H1 (cell line): ENCODE measurements around the gene IP6K1. TPM values are rescaled to one million over a fixed set of nuclear protein-coding genes. Genes with fewer than 3 reads are reported as not detected.

Source experiments
- CTCF ChIA-PET: fragments of 300-600 bp; sonication (Branson Sonifier 250); formaldehyde crosslinking; loops from one replicate; lab custom pipeline; 2021; ENCODE audit not compliant: partially characterized antibody; lab: Charles Lee
- POLR2A ChIA-PET: fragments of 300-600 bp; sonication (Branson Sonifier 250); formaldehyde crosslinking; loops from one replicate; lab custom pipeline; 2021; ENCODE audit warnings: inconsistent platforms; ENCODE audit not compliant: partially characterized antibody; lab: Charles Lee
- DNase-seq, 2 experiments: peaks; one replicate each; pipeline versions ENCODE4 v3.0.0 to v3.0.0-alpha.2; 2010 to 2022; ENCODE audit warnings: low spot score in 2 of 2, low read depth in 1 of 2, mixed read lengths in 1 of 2
- FAIRE-seq: peaks from 2 replicates; lab custom pipeline; 2011; peaks lifted over from hg19 to GRCh38; lab: Jason Lieb, UNC
- H2AFZ ChIP-seq: 2 replicates; pipeline ENCODE4 v1.8.1; 2012; ENCODE audit warnings: low read length, inconsistent platforms
- H2AK5ac ChIP-seq: 2 replicates; pipeline ENCODE4 v1.6.1; 2013; ENCODE audit warnings: low read depth, low read length
- H2BK120ac ChIP-seq: replicated peaks from 2 replicates; pipeline ENCODE3; 2013; ENCODE audit warnings: low read depth, low read length, inconsistent platforms
- H2BK12ac ChIP-seq: 2 replicates; pipeline ENCODE4 v1.6.1; 2013; ENCODE audit warnings: low read depth, low read length
- H2BK15ac ChIP-seq: 2 replicates; pipeline ENCODE4 v1.6.1; 2013; ENCODE audit warnings: low read length
- H2BK20ac ChIP-seq: 2 replicates; pipeline ENCODE4 v1.6.1; 2013; ENCODE audit warnings: low read length
- H2BK5ac ChIP-seq: 2 replicates; pipeline ENCODE4 v1.6.1; 2013; ENCODE audit warnings: low read depth, low read length
- H3K14ac ChIP-seq: 2 replicates; pipeline ENCODE4 v1.6.1; 2013; ENCODE audit warnings: inconsistent platforms; ENCODE audit not compliant: insufficient read length
- H3K18ac ChIP-seq: 2 replicates; pipeline ENCODE4 v1.6.1; 2013; ENCODE audit warnings: low read length; ENCODE audit errors: extremely low read depth
- H3K23ac ChIP-seq: 2 replicates; pipeline ENCODE4 v1.6.1; 2013; ENCODE audit warnings: inconsistent platforms; ENCODE audit not compliant: insufficient read length
- H3K23me2 ChIP-seq: 2 replicates; pipeline ENCODE4 v1.6.1; 2013; ENCODE audit warnings: low read depth, low read length
- H3K27ac ChIP-seq: 2 replicates; pipeline ENCODE4 v1.6.1; 2011; ENCODE audit warnings: low read depth, low read length, inconsistent platforms
- H3K27me3 ChIP-seq, 4 experiments: replicated peaks in 1 of 4; 1 replicate in 1 of 4; 2 replicates in 3 of 4; pipeline versions ENCODE4 v1.6.1 to v1.8.1; 2011 to 2013; ENCODE audit warnings: low read length in 3 of 4, mild to moderate bottlenecking in 3 of 4, inconsistent platforms in 2 of 4, mixed read lengths in 2 of 4, moderate library complexity in 1 of 4; ENCODE audit not compliant: control insufficient read depth in 3 of 4, insufficient read depth in 3 of 4; ENCODE audit errors: extremely low read depth in 1 of 4
- H3K36me3 ChIP-seq, 4 experiments: 2 replicates each; pipeline versions ENCODE4 v1.6.1 to v1.8.1; 2011 to 2013; ENCODE audit warnings: mild to moderate bottlenecking in 4 of 4, low read length in 3 of 4, moderate library complexity in 2 of 4, control low read depth in 1 of 4, inconsistent platforms in 1 of 4; ENCODE audit not compliant: insufficient read depth in 4 of 4, control insufficient read depth in 2 of 4
- H3K4ac ChIP-seq: replicated peaks from 2 replicates; pipeline ENCODE3; 2013; ENCODE audit warnings: low read length, low read depth, mixed read lengths, inconsistent platforms; ENCODE audit not compliant: insufficient read length
- H3K4me1 ChIP-seq, 4 experiments: replicated peaks in 1 of 4; 1 replicate in 1 of 4; 2 replicates in 3 of 4; pipeline versions ENCODE4 v1.6.1 to v1.8.1; 2011 to 2013; ENCODE audit warnings: low read length in 3 of 4, inconsistent platforms in 2 of 4, mixed read lengths in 1 of 4; ENCODE audit not compliant: insufficient read depth in 4 of 4, control insufficient read depth in 3 of 4
- H3K4me2 ChIP-seq, 2 experiments: 2 replicates each; pipeline versions ENCODE4 v1.6.1 to v1.8.1; 2011 to 2013; ENCODE audit warnings: low read depth in 2 of 2, low read length in 2 of 2, control low read depth in 1 of 2, inconsistent platforms in 1 of 2, mild to moderate bottlenecking in 1 of 2; ENCODE audit not compliant: insufficient read depth in 1 of 2
- H3K4me3 ChIP-seq, 4 experiments: fragments of 200-600, 300-600 bp in 1 of 4; sonication (generic), shearing (Covaris generic), sonication (Bioruptor Twin) in 1 of 4; 2 replicates each; pipeline versions ENCODE4 v1.5.1 to v1.8.1; 2011 to 2016; ENCODE audit warnings: low read length in 4 of 4, low read depth in 3 of 4, control low read depth in 2 of 4, inconsistent platforms in 2 of 4, mild to moderate bottlenecking in 2 of 4, mixed read lengths in 1 of 4, moderate library complexity in 1 of 4; ENCODE audit not compliant: insufficient read depth in 2 of 4; ENCODE audit errors: extremely low read depth in 1 of 4
- H3K56ac ChIP-seq: replicated peaks from 2 replicates; pipeline ENCODE3; 2013; ENCODE audit warnings: low read depth, mild to moderate bottlenecking, mixed read lengths, low read length, inconsistent platforms; ENCODE audit not compliant: insufficient read length
- H3K79me1 ChIP-seq: 2 replicates; pipeline ENCODE4 v1.6.1; 2013; ENCODE audit warnings: low read depth, low read length, control low read depth
- H3K79me2 ChIP-seq, 2 experiments: 2 replicates each; pipeline versions ENCODE4 v1.6.1 to v1.8.1; 2012 to 2013; ENCODE audit warnings: low read length in 2 of 2, mild to moderate bottlenecking in 2 of 2, inconsistent platforms in 1 of 2; ENCODE audit not compliant: insufficient read depth in 2 of 2, control insufficient read depth in 1 of 2
- H3K9ac ChIP-seq, 4 experiments: replicated peaks in 1 of 4; 1 replicate in 1 of 4; 2 replicates in 3 of 4; pipeline versions ENCODE4 v1.6.1 to v1.8.1; 2011 to 2013; ENCODE audit warnings: low read depth in 3 of 4, low read length in 3 of 4, control low read depth in 2 of 4, mild to moderate bottlenecking in 2 of 4, moderate library complexity in 2 of 4, inconsistent platforms in 1 of 4; ENCODE audit errors: extremely low read depth in 1 of 4
- H3K9me3 ChIP-seq, 2 experiments: 2 replicates each; pipeline versions ENCODE4 v1.6.1 to v1.8.1; 2012 to 2013; ENCODE audit warnings: mild to moderate bottlenecking in 2 of 2, moderate library complexity in 2 of 2, control low read depth in 1 of 2, inconsistent platforms in 1 of 2, low read depth in 1 of 2, low read length in 1 of 2, mixed read lengths in 1 of 2; ENCODE audit not compliant: insufficient read depth in 2 of 2
- H4K20me1 ChIP-seq, 2 experiments: replicated peaks in 1 of 2; 2 replicates each; pipeline versions ENCODE3 to v1.8.1; 2011 to 2013; ENCODE audit warnings: inconsistent platforms in 2 of 2, low read length in 2 of 2, mild to moderate bottlenecking in 1 of 2; ENCODE audit not compliant: insufficient read depth in 2 of 2, control insufficient read depth in 1 of 2
- H4K5ac ChIP-seq: 2 replicates; pipeline ENCODE4 v1.6.1; 2013; ENCODE audit warnings: low read length, low read depth, mixed read lengths, inconsistent platforms; ENCODE audit not compliant: insufficient read length
- H4K8ac ChIP-seq: 2 replicates; pipeline ENCODE4 v1.8.0; 2013; ENCODE audit warnings: mild to moderate bottlenecking, moderate library complexity, low read length, inconsistent platforms; ENCODE audit not compliant: insufficient read depth; ENCODE audit errors: extremely low read depth
- H4K91ac ChIP-seq: replicated peaks from 2 replicates; pipeline ENCODE3; 2013; ENCODE audit warnings: low read length, mixed read lengths, inconsistent platforms; ENCODE audit not compliant: insufficient read length
- ASH2L ChIP-seq: fragments of 200-600, 300-600 bp; sonication (generic); IDR thresholded peaks from one replicate; pipeline ENCODE4 v1.7.1; 2017; ENCODE audit warnings: low read length
- BRCA1 ChIP-seq: IDR thresholded peaks from 2 replicates; pipeline ENCODE4 v1.6.1; 2012; ENCODE audit warnings: low read depth, low read length, improper control_type of control experiment
- EGR1 ChIP-seq: IDR thresholded peaks from 2 replicates; pipeline ENCODE4 v1.6.1; 2011; ENCODE audit warnings: low read depth, low read length, borderline replicate concordance
- HDAC6 ChIP-seq: IDR thresholded peaks from one replicate; pipeline ENCODE4 v1.7.1; 2012; ENCODE audit warnings: low read depth, mild to moderate bottlenecking, inconsistent platforms, low read length, moderate library complexity
- KDM5A ChIP-seq: fragments of 200-600 bp; IDR thresholded peaks from 2 replicates; pipeline ENCODE4 v1.7.1; 2012; ENCODE audit warnings: mild to moderate bottlenecking, low read length, inconsistent platforms, mixed read lengths
- MAX ChIP-seq: IDR thresholded peaks from 2 replicates; pipeline ENCODE4 v1.6.1; 2012; ENCODE audit warnings: inconsistent platforms
- NANOG ChIP-seq: IDR thresholded peaks from 2 replicates; pipeline ENCODE4 v1.6.1; 2011; ENCODE audit warnings: low read length, low read depth, mild to moderate bottlenecking, inconsistent platforms; ENCODE audit not compliant: insufficient read depth, poor library complexity, severe bottlenecking
- POLR2AphosphoS5 ChIP-seq: IDR thresholded peaks from 2 replicates; pipeline ENCODE4 v1.6.1; 2011; ENCODE audit warnings: low read depth, low read length
- RXRA ChIP-seq: IDR thresholded peaks from 2 replicates; pipeline ENCODE4 v1.6.1; 2011; ENCODE audit warnings: low read depth, mild to moderate bottlenecking, low read length, moderate library complexity; ENCODE audit not compliant: insufficient read depth
- SP4 ChIP-seq: IDR thresholded peaks from 2 replicates; pipeline ENCODE4 v1.6.1; 2012; ENCODE audit warnings: low read length, inconsistent platforms
- SRF ChIP-seq: IDR thresholded peaks from 2 replicates; pipeline ENCODE4 v1.6.1; 2011; ENCODE audit warnings: mild to moderate bottlenecking, low read depth, low read length, moderate library complexity
- TAF7 ChIP-seq: optimal IDR thresholded peaks from 2 replicates; pipeline ENCODE3; 2011; ENCODE audit warnings: low read depth, mild to moderate bottlenecking, inconsistent platforms, low read length, moderate library complexity, borderline replicate concordance
- TEAD4 ChIP-seq: IDR thresholded peaks from 2 replicates; pipeline ENCODE4 v1.6.1; 2012; ENCODE audit warnings: low read depth, low read length, inconsistent platforms, mixed read lengths
- WGBS, 2 experiments: shearing (Covaris generic) in 1 of 2; methylation state at CpG; one replicate each; pipeline versions ENCODE4 v1.1.6 to v1.1.7; 2013 to 2015; ENCODE audit warnings: low lambda C conversion rate in 2 of 2, mixed read lengths in 2 of 2, inconsistent platforms in 1 of 2, low coverage in 1 of 2, missing lambda C conversion rate in 1 of 2; ENCODE audit not compliant: insufficient replicate concordance in 2 of 2, insufficient coverage in 1 of 2, insufficient read length in 1 of 2; ENCODE audit errors: extremely low coverage in 1 of 2, missing lambda C conversion rate in 1 of 2; 5-methylcytosine and 5-hydroxymethylcytosine counted together
- polyA plus RNA-seq, 7 experiments: library from polyadenylated mRNA; depleted of rRNA in 3 of 7; stranded (reverse) in 5 of 7; unstranded in 2 of 7; fragments of >200 nt in 5 of 7; fragments of 200-250 nt in 2 of 7; gene quantifications; 1 replicate in 5 of 7; 2 replicates in 1 of 7; 4 replicates in 1 of 7; pipeline versions ENCODE4 v1.2.1 to v1.2.3, GENCODE V29; 2011 to 2013; ENCODE audit warnings: missing spikeins in 2 of 7, mixed read lengths in 2 of 7
- total RNA-seq: library from RNA; stranded (reverse); fragmentation: NEBNext Ultra II Directional; extraction: Animal tissue kit (Norgen Biotek cat#: 25700); gene quantifications from 2 replicates; pipeline ENCODE4 v1.2.1, GENCODE V29; 2021

The IP6K1 gene
- total and polyA plus RNA-seq, 2 of the 8 experiments (the other 6 are each of a cell fraction or from before 2014, with no cell fraction given): 31.5 to 35.2 TPM

DNA sequence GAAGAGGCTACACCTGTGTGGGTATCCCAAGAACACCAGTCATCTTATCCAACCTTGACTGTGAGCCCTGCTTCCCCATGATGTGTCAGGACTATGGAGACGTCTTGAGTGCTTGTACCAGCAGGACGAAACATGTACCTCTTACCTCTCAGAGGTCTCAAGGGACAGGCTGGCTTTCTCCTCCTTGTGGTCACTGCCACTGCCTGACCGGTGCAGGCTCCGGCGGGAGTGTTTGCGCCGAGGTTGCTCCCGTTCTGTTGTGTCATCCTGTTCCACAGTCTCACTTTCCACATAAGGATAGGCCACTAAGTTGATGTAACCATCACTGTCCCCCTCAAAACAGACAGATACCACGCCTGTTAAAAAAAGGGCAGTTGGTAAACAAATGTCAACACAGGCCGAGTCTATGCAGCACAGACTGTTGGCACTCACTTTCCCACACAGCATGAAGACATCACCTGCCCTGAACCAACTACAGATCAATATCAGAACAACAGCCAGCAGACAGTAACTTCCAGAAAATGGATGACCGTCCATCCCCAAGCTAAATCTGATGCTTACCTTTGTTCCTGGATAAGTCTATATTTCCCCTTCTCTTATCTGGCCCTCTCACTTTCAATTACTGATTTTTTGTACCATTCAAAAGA, 48.2 kb downstream of the IP6K1 start:
- CTCF ChIA-PET: no interaction called here
- TF ChIP-seq SP4: no peak
- TF ChIP-seq TEAD4: no peak
- no peak for TF ChIP-seq POLR2AphosphoS5
- no peak for TF ChIP-seq MAX
- no peak for TF ChIP-seq BRCA1
- no peak for TF ChIP-seq EGR1
- TF ChIP-seq SRF: no peak
- no peak for TF ChIP-seq HDAC6
- no peak for TF ChIP-seq ASH2L
- TF ChIP-seq RXRA: no peak
- no peak for TF ChIP-seq KDM5A
- no peak for TF ChIP-seq TAF7
- TF ChIP-seq NANOG: no peak

More for the DNA sequence above, 48.2 kb downstream of the IP6K1 start:
- Histone ChIP-seq H3K23me2 (no peaks in the 10 kb centered on the region; the same call in 1 of the 2 replicates), H2BK120ac (no peak overlapping the region), H3K9me3 (no peaks in the 10 kb centered on the region), H2AK5ac (no peak overlapping the region), H3K4me3 (no peak overlapping the region), H3K4ac (no peak overlapping the region), H3K79me2 (peaks cover 0 to 3% of the 10 kb centered on the region in 2 experiments; a peak in 1 of 4 replicates), H3K14ac (no peak overlapping the region), H2BK20ac (no peak overlapping the region), H3K27ac (no peak overlapping the region), H2BK12ac (no peak overlapping the region), H4K8ac (no peak overlapping the region), H3K23ac (no peak overlapping the region), H3K56ac (no peak overlapping the region), H3K18ac (no peak overlapping the region), H4K91ac (no peak overlapping the region), H3K27me3 (no peaks in the 10 kb centered on the region), H4K20me1 (peaks cover 2 to 5% of the 10 kb centered on the region in 2 experiments), H4K5ac (no peak overlapping the region), H3K4me2 (no peak overlapping the region), H2BK5ac (no peak overlapping the region), H3K79me1 (no peaks in the 10 kb centered on the region; the same call in 1 of the 2 replicates), H3K36me3 (peaks cover 1 to 34% (median 18%) of the 10 kb centered on the region in 4 experiments; a peak in 6 of 8 replicates), H3K9ac (no peak overlapping the region), H2AFZ (no peak overlapping the region), H2BK15ac (no peak overlapping the region), H3K4me1 (no peaks in the 10 kb centered on the region)
- WGBS, 2 experiments: 96% methylated on average over 11 of the region's 11 CpGs; no CpG with 5 or more reads in 1 of the 2 experiments
- FAIRE-seq: no peak
- POLR2A ChIA-PET: no interaction called here
- DNase-seq: no peak
